A549 (cell line): ENCODE results near the gene PAQR6. TPM values are rescaled to one million over a fixed set of nuclear protein-coding genes. Genes with fewer than 3 reads are reported as not detected.

Experiments
- ATAC-seq, 2 experiments: fragments of 200-7000 bp in 1 of 2; fragments of >200 bp in 1 of 2; cut with Nextera tagmentation in 1 of 2; cut with Tn5 transposase in 1 of 2; 3 replicates each; pipeline versions ENCODE4 v1.8.0 to v1.9.1; 2018 to 2020; ENCODE audit warnings: mild to moderate bottlenecking in 1 of 2, moderate library complexity in 1 of 2
- CTCF ChIA-PET: fragments of 300-600 bp; sonication (Branson Sonifier 250); formaldehyde crosslinking; extraction: SDS; loops from one replicate; lab custom pipeline; 2021; ENCODE audit warnings: antibody characterized with exemption, inconsistent platforms; lab: Yijun Ruan, JAX
- POLR2A ChIA-PET: fragments of 350-600 bp; formaldehyde crosslinking; extraction: SDS; loops from one replicate; lab custom pipeline; 2021; ENCODE audit warnings: antibody characterized with exemption, inconsistent platforms; lab: Yijun Ruan, JAX
- DNase-seq, 2 experiments: peaks; one replicate each; pipeline versions ENCODE4 v3.0.0 to v3.0.0-alpha.2; 2011 to 2016; ENCODE audit warnings: low read depth in 1 of 2, low spot score in 1 of 2
- FAIRE-seq: peaks from 2 replicates; lab custom pipeline; 2011; peaks lifted over from hg19 to GRCh38; lab: Jason Lieb, UNC
- H3K27ac ChIP-seq, 2 experiments: fragments of >200 bp; sonication (Bioruptor Twin); formaldehyde crosslinking; 3 replicates each; pipeline ENCODE4 v1.5.1; 2016 to 2017
- H3K4me1 ChIP-seq: fragments of >200 bp; sonication (Bioruptor Twin); formaldehyde crosslinking; 3 replicates; pipeline ENCODE4 v1.6.1; 2016
- H3K4me2 ChIP-seq: fragments of >200 bp; sonication (Bioruptor Twin); formaldehyde crosslinking; 3 replicates; pipeline ENCODE4 v1.6.1; 2016
- H3K4me3 ChIP-seq: fragments of >200 bp; sonication (Bioruptor Twin); formaldehyde crosslinking; 3 replicates; pipeline ENCODE4 v1.5.1; 2016
- H3K9me3 ChIP-seq: fragments of >200 bp; sonication (Bioruptor Twin); formaldehyde crosslinking; 3 replicates; pipeline ENCODE4 v1.6.1; 2016
- ATOH8 ChIP-seq: fragments of 250-450 bp; sonication (Bioruptor Pico); IDR thresholded peaks from 2 replicates; pipeline ENCODE4 v1.5.0; 2020; ENCODE audit warnings: low read depth, mild to moderate bottlenecking, moderate library complexity
- BHLHE40 ChIP-seq: IDR thresholded peaks from 2 replicates; pipeline ENCODE4 v1.6.1; 2012; ENCODE audit warnings: low read depth, low read length, inconsistent platforms
- EHMT2 ChIP-seq: fragments of 200-600 bp; sonication (generic); IDR thresholded peaks from 2 replicates; pipeline ENCODE4 v1.6.1; 2016; ENCODE audit warnings: antibody characterized with exemption, low read depth, mild to moderate bottlenecking, moderate library complexity
- ESRRA ChIP-seq: fragments of 150-350 bp; IDR thresholded peaks from 2 replicates; pipeline ENCODE4 v1.6.1; 2014; ENCODE audit warnings: mild to moderate bottlenecking, low read length, borderline replicate concordance
- FOSB ChIP-seq: fragments of 250-450 bp; sonication (Bioruptor Pico); IDR thresholded peaks from 2 replicates; pipeline ENCODE4 v1.5.0; 2020; ENCODE audit warnings: mild to moderate bottlenecking, moderate library complexity
- FOXS1 ChIP-seq: fragments of 250-450 bp; sonication (Bioruptor Pico); IDR thresholded peaks from 2 replicates; pipeline ENCODE4 v1.5.0; 2020; ENCODE audit warnings: mild to moderate bottlenecking, moderate library complexity
- HDAC2 ChIP-seq: fragments of 200-600 bp; sonication (generic); IDR thresholded peaks from 2 replicates; pipeline ENCODE4 v1.6.1; 2016
- HOXA7 ChIP-seq: fragments of 250-450 bp; sonication (Bioruptor Pico); IDR thresholded peaks from 2 replicates; pipeline ENCODE4 v1.5.0; 2020; ENCODE audit warnings: mild to moderate bottlenecking, moderate library complexity
- HOXB5 ChIP-seq: fragments of 250-450 bp; sonication (Bioruptor Pico); IDR thresholded peaks from 2 replicates; pipeline ENCODE4 v1.5.0; 2020; ENCODE audit warnings: mild to moderate bottlenecking, moderate library complexity
- KDM1A ChIP-seq: fragments of 200-600 bp; sonication (generic); IDR thresholded peaks from 2 replicates; pipeline ENCODE4 v1.6.1; 2016; ENCODE audit warnings: low read depth, mild to moderate bottlenecking
- NFE2L2 ChIP-seq: fragments of 150-350 bp; conservative IDR thresholded peaks from 2 replicates; pipeline ENCODE4 v1.6.1; 2014; ENCODE audit warnings: low read length
- NPAS2 ChIP-seq: fragments of 250-450 bp; sonication (Bioruptor Pico); IDR thresholded peaks from 2 replicates; pipeline ENCODE4 v1.8.0; 2022; ENCODE audit warnings: mild to moderate bottlenecking, moderate library complexity, borderline replicate concordance
- PHF8 ChIP-seq: fragments of 200-600 bp; sonication (generic); IDR thresholded peaks from 2 replicates; pipeline ENCODE4 v1.6.1; 2016; ENCODE audit warnings: low read depth, mild to moderate bottlenecking, antibody characterized with exemption, moderate library complexity, borderline replicate concordance
- POLR2AphosphoS2 ChIP-seq: conservative IDR thresholded peaks from 2 replicates; pipeline ENCODE4 v1.6.1; 2012; ENCODE audit warnings: low read length, improper control_type of control experiment, inconsistent platforms
- RFX5 ChIP-seq: fragments of 450-650 bp; IDR thresholded peaks from 2 replicates; pipeline ENCODE4 v1.7.1; 2014; ENCODE audit warnings: antibody characterized with exemption, mild to moderate bottlenecking, moderate library complexity
- SMC3 ChIP-seq: fragments of >200 bp; sonication (Bioruptor Twin); formaldehyde crosslinking; IDR thresholded peaks from 3 replicates; pipeline ENCODE4 v1.6.1; 2018; ENCODE audit warnings: inconsistent platforms
- SREBF2 ChIP-seq: fragments of 450-650 bp; IDR thresholded peaks from 2 replicates; pipeline ENCODE4 v1.6.1; 2014; ENCODE audit warnings: mild to moderate bottlenecking, moderate library complexity
- TFCP2L1 ChIP-seq: fragments of 250-450 bp; sonication (Bioruptor Pico); IDR thresholded peaks from 2 replicates; pipeline ENCODE4 v1.5.0; 2021; ENCODE audit warnings: mild to moderate bottlenecking
- USF2 ChIP-seq: fragments of 450-650 bp; IDR thresholded peaks from 2 replicates; pipeline ENCODE4 v1.6.1; 2014; ENCODE audit warnings: antibody characterized with exemption
- ZSCAN20 ChIP-seq: fragments of 250-450 bp; sonication (Bioruptor Pico); IDR thresholded peaks from 2 replicates; pipeline ENCODE4 v1.8.0; 2022; ENCODE audit warnings: mild to moderate bottlenecking, moderate library complexity
- WGBS: methylation state at CpG from one replicate; pipeline ENCODE4 v1.1.6; 2017; ENCODE audit errors: missing lambda C conversion rate; 5-methylcytosine and 5-hydroxymethylcytosine counted together
- polyA plus RNA-seq, 4 experiments: library from polyadenylated mRNA; depleted of rRNA in 3 of 4; stranded (reverse); fragments of >200 nt; fragmentation: RNase III in 1 of 4; extraction: RNeasy Plus Mini Kit Qiagen cat#74134 plus additional on column Dnase treatment in 1 of 4; gene quantifications; 2 replicates in 3 of 4; 3 replicates in 1 of 4; pipeline ENCODE4 v1.2.3, GENCODE V29; 2011 to 2017
- TF ChIP-seq, protein P1 (sequence below): fragments of >200 bp; sonication (Bioruptor Twin); formaldehyde crosslinking; IDR thresholded peaks from 3 replicates; pipeline ENCODE4 v1.6.1; 2016
- TF ChIP-seq, protein P2 (sequence below): fragments of >200 bp; sonication (Bioruptor Twin); formaldehyde crosslinking; IDR thresholded peaks from 3 replicates; pipeline ENCODE4 v1.5.1; 2016

The PAQR6 gene
- polyA plus RNA-seq, 2 of the 4 experiments (the other 2 are of a cell fraction) = 2.4 to 8.6 TPM

GRCh38 chr1:156198831-156199349, 49.0 kb downstream of the PAQR6 start:
- FAIRE-seq = no peak
- ChIA-PET CTCF (interaction anchor here (0.6 to 6.4 kb wide), 7 partner anchors 12 to 108 kb away, joined by 3 to 51 read pairs (median 3); partner anchors contain the start of gene PMF1), POLR2A (no interaction called here)
- H3K4me1 ChIP-seq = peaks cover 10% of the 10 kb centered on the region
- ATAC-seq = no peak
- no peak for TF ChIP-seq KDM1A
- no peak for TF ChIP-seq TFCP2L1 (CRISPR knock-in tag)
- H3K27ac ChIP-seq = no peak overlapping the region
- no peaks in the 10 kb centered on the region for H3K9me3 ChIP-seq
- no peak overlapping the region for H3K4me3 ChIP-seq
- H3K4me2 ChIP-seq = no peak overlapping the region
- no peak for DNase-seq
- 78% methylated on average over 5 of the region's 5 CpGs for WGBS

DNA sequence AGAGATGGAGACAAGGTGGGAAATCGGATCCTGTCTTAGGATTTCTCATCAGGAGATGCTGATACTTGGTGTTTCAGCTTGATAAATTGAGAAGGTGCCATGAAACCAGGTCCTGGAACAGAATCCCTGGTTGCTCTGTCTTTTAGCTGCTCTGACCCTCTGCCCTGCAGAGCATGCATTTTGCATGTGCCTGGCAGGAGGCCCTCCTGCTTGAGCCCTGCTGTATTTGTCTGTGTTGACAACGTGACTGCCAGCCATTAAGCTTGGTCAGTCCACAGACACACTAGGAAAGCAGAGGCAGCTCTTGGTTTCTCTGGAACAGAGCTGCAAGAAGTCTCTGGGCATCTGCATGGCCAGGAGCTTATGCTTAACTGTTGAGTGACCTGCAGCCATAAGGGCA, 51.4 kb downstream of the PAQR6 start:
- ATAC-seq (no peak), DNase-seq (no peak)
- CTCF ChIA-PET = interaction anchor here (0.8 to 6.4 kb wide), 6 partner anchors 10 to 113 kb away, joined by 3 to 51 read pairs (median 10); partner anchors contain the start of gene PMF1
- TF ChIP-seq SREBF2 (no peak), NPAS2 (CRISPR knock-in tag) (no peak), ATOH8 (no peak), ESRRA (no peak), HOXB5 (CRISPR knock-in tag) (no peak), KDM1A (no peak), USF2 (no peak), ZSCAN20 (no peak), HOXA7 (no peak), RFX5 (no peak), EHMT2 (no peak), FOXS1 (CRISPR knock-in tag) (no peak), FOSB (CRISPR knock-in tag) (no peak), BHLHE40 (no peak)
- TF ChIP-seq, protein P1, sequence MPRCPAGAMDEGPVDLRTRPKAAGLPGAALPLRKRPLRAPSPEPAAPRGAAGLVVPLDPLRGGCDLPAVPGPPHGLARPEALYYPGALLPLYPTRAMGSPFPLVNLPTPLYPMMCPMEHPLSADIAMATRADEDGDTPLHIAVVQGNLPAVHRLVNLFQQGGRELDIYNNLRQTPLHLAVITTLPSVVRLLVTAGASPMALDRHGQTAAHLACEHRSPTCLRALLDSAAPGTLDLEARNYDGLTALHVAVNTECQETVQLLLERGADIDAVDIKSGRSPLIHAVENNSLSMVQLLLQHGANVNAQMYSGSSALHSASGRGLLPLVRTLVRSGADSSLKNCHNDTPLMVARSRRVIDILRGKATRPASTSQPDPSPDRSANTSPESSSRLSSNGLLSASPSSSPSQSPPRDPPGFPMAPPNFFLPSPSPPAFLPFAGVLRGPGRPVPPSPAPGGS = no peak
- TF ChIP-seq, protein P2, sequence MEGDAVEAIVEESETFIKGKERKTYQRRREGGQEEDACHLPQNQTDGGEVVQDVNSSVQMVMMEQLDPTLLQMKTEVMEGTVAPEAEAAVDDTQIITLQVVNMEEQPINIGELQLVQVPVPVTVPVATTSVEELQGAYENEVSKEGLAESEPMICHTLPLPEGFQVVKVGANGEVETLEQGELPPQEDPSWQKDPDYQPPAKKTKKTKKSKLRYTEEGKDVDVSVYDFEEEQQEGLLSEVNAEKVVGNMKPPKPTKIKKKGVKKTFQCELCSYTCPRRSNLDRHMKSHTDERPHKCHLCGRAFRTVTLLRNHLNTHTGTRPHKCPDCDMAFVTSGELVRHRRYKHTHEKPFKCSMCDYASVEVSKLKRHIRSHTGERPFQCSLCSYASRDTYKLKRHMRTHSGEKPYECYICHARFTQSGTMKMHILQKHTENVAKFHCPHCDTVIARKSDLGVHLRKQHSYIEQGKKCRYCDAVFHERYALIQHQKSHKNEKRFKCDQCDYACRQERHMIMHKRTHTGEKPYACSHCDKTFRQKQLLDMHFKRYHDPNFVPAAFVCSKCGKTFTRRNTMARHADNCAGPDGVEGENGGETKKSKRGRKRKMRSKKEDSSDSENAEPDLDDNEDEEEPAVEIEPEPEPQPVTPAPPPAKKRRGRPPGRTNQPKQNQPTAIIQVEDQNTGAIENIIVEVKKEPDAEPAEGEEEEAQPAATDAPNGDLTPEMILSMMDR = no peak
- TF ChIP-seq, all 56 proteins: peak for 0
- Histone ChIP-seq H3K4me2 (no peak overlapping the region), H3K4me1 (0 out of 3 replicates have a peak, but pooled peaks cover 9% of the 10 kb centered on the region), H3K27ac (no peak overlapping the region), H3K4me3 (no peak overlapping the region), H3K9me3 (no peaks in the 10 kb centered on the region)
- no peak for FAIRE-seq
- POLR2A ChIA-PET = interaction anchor here (0.8 kb wide), 1 partner anchor 29 kb away, joined by 3 read pairs; no protein-coding TSS in a partner anchor
- WGBS = 79% methylated on average over 2 of the region's 2 CpGs

- FAIRE-seq (no peak), DNase-seq (no peak), ATAC-seq (no peak)
- no peak overlapping the region for H3K4me2 ChIP-seq
- no peak overlapping the region for H3K27ac ChIP-seq
- 0 out of 3 replicates have a peak, but pooled peaks cover 9% of the 10 kb centered on the region for H3K4me1 ChIP-seq
- WGBS = 74% methylated on average over 4 of the region's 4 CpGs
- TF ChIP-seq POLR2AphosphoS2 (no peak), NPAS2 (CRISPR knock-in tag) (no peak), HDAC2 (no peak), NFE2L2 (no peak), ZSCAN20 (no peak), SMC3 (no peak), HOXA7 (no peak), ATOH8 (no peak), PHF8 (no peak)
- POLR2A ChIA-PET = no interaction called here
- H3K9me3 ChIP-seq = no peaks in the 10 kb centered on the region
- CTCF ChIA-PET = interaction anchor here (1.4 to 6.4 kb wide), 6 partner anchors 7 to 105 kb away, joined by 3 to 51 read pairs (median 6); partner anchors contain the start of gene PMF1
- H3K4me3 ChIP-seq = no peak overlapping the region
Observed at GRCh38 chr1:156195853-156196252, 52.0 kb downstream of the PAQR6 start.
